ENCODE measurements around the gene NME8. TPM values are rescaled to one million over a fixed set of nuclear protein-coding genes. Genes with fewer than 3 reads are reported as not detected.

Gene NME8
- total and polyA plus RNA-seq, 7 experiments from 2014 or later: 2.7 to 5.5 TPM; not detected in 5

GRCh38 chr7:37944737-37945054 lies 96.3 kb downstream of the NME8 start:
- no peaks in the 10 kb centered on the region for H3K9me3 ChIP-seq (ENCODE audit: control insufficient read depth in 2 of 3, low read length in 3 of 3)
- DNase-seq (no peak), ATAC-seq (no peak)
- no peaks in the 10 kb centered on the region for H3K4me1 ChIP-seq (ENCODE audit: control insufficient read depth in 2 of 2, insufficient read depth in 2 of 2, low read length in 2 of 2)
- no peaks in the 10 kb centered on the region for H3K4me1 Mint-ChIP-seq
- ChIA-PET POLR2A (no interaction called here), CTCF (interaction anchor here (0.5 kb wide), 1 partner anchor 1513 kb away, joined by 7 read pairs; no protein-coding TSS in a partner anchor)
- H3K4me3 Mint-ChIP-seq: no peak overlapping the region
- no peak overlapping the region for H3K27ac Mint-ChIP-seq
- H3K4me3 ChIP-seq (ENCODE audit: low read length): no peak overlapping the region
- peaks cover 0 to 5% (median 0%) of the 10 kb centered on the region in 5 donors for H3K27me3 Mint-ChIP-seq
- H3K27me3 ChIP-seq (ENCODE audit: control insufficient read depth in 2 of 2, insufficient read depth in 2 of 2, low read length in 2 of 2): no peaks in the 10 kb centered on the region
- H3K9me3 Mint-ChIP-seq: peaks cover 0 to 5% (median 0%) of the 10 kb centered on the region in 11 donors
- no peaks in the 10 kb centered on the region for H3K36me3 ChIP-seq (ENCODE audit: control insufficient read depth in 2 of 3, insufficient read depth in 3 of 3, low read length in 3 of 3)
- H3K36me3 Mint-ChIP-seq: no peaks in the 10 kb centered on the region
- intact Hi-C loops (cut with micrococcal nuclease): no loop called here
- H3K27ac ChIP-seq (ENCODE audit: low read depth, low read length): no peak overlapping the region

GRCh38 chr7:37945336-37945735 lies 96.9 kb downstream of the NME8 start:
- H3K27ac Mint-ChIP-seq: no peak overlapping the region
- ATAC-seq: no peak
- H3K27me3 Mint-ChIP-seq: no peaks in the 10 kb centered on the region
- H3K4me3 Mint-ChIP-seq: no peak overlapping the region
- intact Hi-C loops (cut with micrococcal nuclease): no loop called here
- no peak for DNase-seq
- POLR2A ChIA-PET: no interaction called here
- H3K27ac ChIP-seq (ENCODE audit: low read depth, low read length): no peak overlapping the region
- H3K9me3 Mint-ChIP-seq: peaks cover 0 to 5% (median 0%) of the 10 kb centered on the region in 11 donors
- no peaks in the 10 kb centered on the region for H3K36me3 ChIP-seq (ENCODE audit: control insufficient read depth in 2 of 3, insufficient read depth in 3 of 3, low read length in 3 of 3)
- no peaks in the 10 kb centered on the region for H3K27me3 ChIP-seq (ENCODE audit: control insufficient read depth in 2 of 2, insufficient read depth in 2 of 2, low read length in 2 of 2)
- H3K36me3 Mint-ChIP-seq: no peaks in the 10 kb centered on the region
- CTCF ChIA-PET: no interaction called here
- no peaks in the 10 kb centered on the region for H3K9me3 ChIP-seq (ENCODE audit: control insufficient read depth in 2 of 3, low read length in 3 of 3)
- no peak overlapping the region for H3K4me3 ChIP-seq (ENCODE audit: low read length)
- H3K4me1 Mint-ChIP-seq: no peaks in the 10 kb centered on the region
- no peaks in the 10 kb centered on the region for H3K4me1 ChIP-seq (ENCODE audit: control insufficient read depth in 2 of 2, insufficient read depth in 2 of 2, low read length in 2 of 2)

- intact Hi-C loops (cut with micrococcal nuclease): no loop called here
- no peak for ATAC-seq
- H3K27me3 Mint-ChIP-seq: no peaks in the 10 kb centered on the region
- ChIA-PET CTCF (no interaction called here), POLR2A (no interaction called here)
- H3K9me3 ChIP-seq (ENCODE audit: control insufficient read depth in 2 of 3, low read length in 3 of 3): no peaks in the 10 kb centered on the region
- peaks cover 0 to 5% (median 0%) of the 10 kb centered on the region in 11 donors for H3K9me3 Mint-ChIP-seq
- no peak overlapping the region for H3K4me3 ChIP-seq (ENCODE audit: low read length)
- no peaks in the 10 kb centered on the region for H3K27me3 ChIP-seq (ENCODE audit: control insufficient read depth in 2 of 2, insufficient read depth in 2 of 2, low read length in 2 of 2)
- no peaks in the 10 kb centered on the region for H3K4me1 ChIP-seq (ENCODE audit: control insufficient read depth in 2 of 2, insufficient read depth in 2 of 2, low read length in 2 of 2)
- DNase-seq: no peak
- no peak overlapping the region for H3K4me3 Mint-ChIP-seq
- no peaks in the 10 kb centered on the region for H3K36me3 ChIP-seq (ENCODE audit: control insufficient read depth in 2 of 3, insufficient read depth in 3 of 3, low read length in 3 of 3)
- no peak overlapping the region for H3K27ac Mint-ChIP-seq
- H3K27ac ChIP-seq (ENCODE audit: low read depth, low read length): no peak overlapping the region
- peaks cover 0 to 3% (median 0%) of the 10 kb centered on the region in 7 donors for H3K4me1 Mint-ChIP-seq
- no peaks in the 10 kb centered on the region for H3K36me3 Mint-ChIP-seq
Observed at GRCh38 chr7:37947138-37947940, 98.9 kb downstream of the NME8 start.

- CTCF ChIA-PET: no interaction called here
- no peaks in the 10 kb centered on the region for H3K9me3 ChIP-seq (ENCODE audit: control insufficient read depth in 2 of 3, low read length in 3 of 3)
Observed at GRCh38 chr7:37947941-37948210, 99.5 kb downstream of the NME8 start.

More at GRCh38 chr7:37947941-37948210, 99.5 kb downstream of the NME8 start:
- no peak overlapping the region for H3K27ac ChIP-seq (ENCODE audit: low read depth, low read length)
- intact Hi-C loops (cut with micrococcal nuclease): no loop called here
- H3K4me3 ChIP-seq (ENCODE audit: low read length): no peak overlapping the region
- Mint-ChIP-seq H3K27ac (no peak overlapping the region), H3K27me3 (no peaks in the 10 kb centered on the region), H3K9me3 (peaks cover 0 to 5% (median 0%) of the 10 kb centered on the region in 11 donors), H3K4me1 (peaks cover 0 to 3% (median 0%) of the 10 kb centered on the region in 7 donors), H3K4me3 (no peak overlapping the region), H3K36me3 (no peaks in the 10 kb centered on the region)
- H3K36me3 ChIP-seq (ENCODE audit: control insufficient read depth in 2 of 3, insufficient read depth in 3 of 3, low read length in 3 of 3): no peaks in the 10 kb centered on the region
- DNase-seq: no peak
- H3K4me1 ChIP-seq (ENCODE audit: control insufficient read depth in 2 of 2, insufficient read depth in 2 of 2, low read length in 2 of 2): no peaks in the 10 kb centered on the region
- H3K27me3 ChIP-seq (ENCODE audit: control insufficient read depth in 2 of 2, insufficient read depth in 2 of 2, low read length in 2 of 2): no peaks in the 10 kb centered on the region
- POLR2A ChIA-PET: no interaction called here
- no peak for ATAC-seq

Other genes with a start within 250 kb of the NME8 start
- 10 to 100 TPM in 1 of 5 experiments, 1 to 10 TPM in 1, under 1 TPM in 1, not detected in 2; 0.38 to 16.4 (median 1.1) TPM for gene GPR141, start 164.8 kb upstream of the NME8 start, total RNA-seq
- gene GPR141, start 164.8 kb upstream of the NME8 start, polyA plus RNA-seq: not detected
- not detected for gene SFRP4, start 68.2 kb downstream of the NME8 start, total RNA-seq
- gene SFRP4, start 68.2 kb downstream of the NME8 start, polyA plus RNA-seq: not detected
- 1 to 10 TPM in 1 of 5 experiments, under 1 TPM in 3, not detected in 1; 0.43 to 1.4 (median 0.72) TPM for gene EPDR1, start 72.0 kb downstream of the NME8 start, total RNA-seq
- 1 to 10 TPM; 1.3 to 3.3 TPM for gene EPDR1, start 72.0 kb downstream of the NME8 start, polyA plus RNA-seq